Activated CD8-positive, alpha-beta memory T cell treated with anti-CD3 and anti-CD28 coated beads, Interleukin-2, amount 10 ng/mL, durations not matched to agents 7 days and 5 days (primary cell): Measurements from ENCODE around the gene AUP1. TPM values are rescaled to one million over a fixed set of nuclear protein-coding genes. Genes with fewer than 3 reads are reported as not detected.

Source experiments
- ATAC-seq: fragments of 150-1000 bp; cut with Tn5 transposase; one replicate; pipeline ENCODE4 v1.10.0; 2021; ENCODE audit warnings: moderate library complexity
- CTCF ChIA-PET: fragments of 350-600 bp; sonication (Branson Sonifier 250); formaldehyde crosslinking; loops from one replicate; lab custom pipeline; 2021; ENCODE audit warnings: antibody characterized with exemption; lab: Charles Lee
- DNase-seq: peaks from one replicate; pipeline ENCODE4 v3.0.0-alpha.2; 2020
- H3K27ac Mint-ChIP-seq: one replicate; pipeline ENCODE4 v1.8.0; 2021; ENCODE audit warnings: mild to moderate bottlenecking, mixed read lengths
- H3K27me3 Mint-ChIP-seq: one replicate; pipeline ENCODE4 v1.8.0; 2021; ENCODE audit warnings: mixed read lengths
- H3K36me3 Mint-ChIP-seq: one replicate; pipeline ENCODE4 v1.8.0; 2021; ENCODE audit warnings: mild to moderate bottlenecking, mixed read lengths
- H3K4me1 Mint-ChIP-seq: one replicate; pipeline ENCODE4 v1.8.0; 2021; ENCODE audit warnings: mixed read lengths
- H3K4me3 Mint-ChIP-seq: one replicate; pipeline ENCODE4 v1.8.0; 2021; ENCODE audit warnings: mild to moderate bottlenecking, moderate library complexity, mixed read lengths
- H3K9me3 Mint-ChIP-seq: one replicate; pipeline ENCODE4 v1.8.0; 2022; ENCODE audit warnings: low read depth, mixed read lengths
- total RNA-seq, 2 experiments: library from RNA; stranded (reverse); gene quantifications; one replicate each; pipeline ENCODE4 v1.2.3, GENCODE V29; 2021

AUP1 gene, protein sequence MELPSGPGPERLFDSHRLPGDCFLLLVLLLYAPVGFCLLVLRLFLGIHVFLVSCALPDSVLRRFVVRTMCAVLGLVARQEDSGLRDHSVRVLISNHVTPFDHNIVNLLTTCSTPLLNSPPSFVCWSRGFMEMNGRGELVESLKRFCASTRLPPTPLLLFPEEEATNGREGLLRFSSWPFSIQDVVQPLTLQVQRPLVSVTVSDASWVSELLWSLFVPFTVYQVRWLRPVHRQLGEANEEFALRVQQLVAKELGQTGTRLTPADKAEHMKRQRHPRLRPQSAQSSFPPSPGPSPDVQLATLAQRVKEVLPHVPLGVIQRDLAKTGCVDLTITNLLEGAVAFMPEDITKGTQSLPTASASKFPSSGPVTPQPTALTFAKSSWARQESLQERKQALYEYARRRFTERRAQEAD
- total RNA-seq = 100 to 1,000 TPM; 140 to 158 TPM

- Mint-ChIP-seq H3K36me3 (peaks cover 48% of the 10 kb centered on the region), H3K27ac (peak within 1 kb of the TSS; percentile 97), H3K4me3 (peak within 1 kb of the TSS; percentile 100), H3K27me3 (no peaks in the 10 kb centered on the region), H3K4me1 (peaks cover 46% of the 10 kb centered on the region), H3K9me3 (no peaks in the 10 kb centered on the region)
- DNase-seq (peak; percentile 98), ATAC-seq (peak; percentile 90)
- CTCF ChIA-PET = interaction anchor here (0.6 to 6.4 kb wide), 9 partner anchors 13 to 123 kb away, joined by 3 to 98 read pairs (median 12); partner anchors contain the start of genes CCDC142, LBX2, TLX2 and TTC31
These were observed at the start of gene AUP1, which contains the start of gene HTRA2 for GRCh38 chr2:74529357-74530238. TSS of gene AUP1 (minus strand) at chr2:74529706. CDS start at chr2:74529629, 77 bp downstream. TSS of gene HTRA2 (plus strand) at chr2:74529933. CDS start at chr2:74530007, 74 bp downstream.

DNA sequence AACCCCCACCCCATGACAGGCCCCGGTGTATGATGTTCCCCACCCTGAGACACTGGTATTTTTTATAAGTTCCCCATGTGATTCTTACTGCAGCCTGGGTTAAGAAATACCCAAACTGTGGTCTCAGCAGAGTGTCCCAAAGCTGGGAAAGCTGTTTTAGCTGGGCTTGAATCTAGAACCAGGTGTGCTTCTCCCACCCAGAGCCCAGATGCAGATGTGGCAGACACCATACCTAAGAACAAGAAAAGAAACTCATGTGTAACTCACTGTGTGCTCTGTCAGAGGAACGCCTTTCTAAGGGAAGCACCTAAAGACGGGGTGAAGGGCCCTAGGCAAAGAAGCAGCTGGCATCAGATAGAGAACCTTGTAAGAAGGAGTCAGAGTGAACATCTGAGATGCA, 48.9 kb upstream of the AUP1 start:
- DNase-seq (no peak), ATAC-seq (no peak)
- peaks cover 44% of the 10 kb centered on the region for H3K4me1 Mint-ChIP-seq
- H3K9me3 Mint-ChIP-seq = no peaks in the 10 kb centered on the region
- peaks cover 5% of the 10 kb centered on the region for H3K36me3 Mint-ChIP-seq
- CTCF ChIA-PET = interaction anchor here (1.1 to 5.1 kb wide), 2 partner anchors 10 to 32 kb away, joined by 3 to 39 read pairs; no protein-coding TSS in a partner anchor
- H3K27me3 Mint-ChIP-seq = no peaks in the 10 kb centered on the region
- no peak overlapping the region for H3K4me3 Mint-ChIP-seq
- H3K27ac Mint-ChIP-seq = peak overlapping the region; percentile 42

DNA sequence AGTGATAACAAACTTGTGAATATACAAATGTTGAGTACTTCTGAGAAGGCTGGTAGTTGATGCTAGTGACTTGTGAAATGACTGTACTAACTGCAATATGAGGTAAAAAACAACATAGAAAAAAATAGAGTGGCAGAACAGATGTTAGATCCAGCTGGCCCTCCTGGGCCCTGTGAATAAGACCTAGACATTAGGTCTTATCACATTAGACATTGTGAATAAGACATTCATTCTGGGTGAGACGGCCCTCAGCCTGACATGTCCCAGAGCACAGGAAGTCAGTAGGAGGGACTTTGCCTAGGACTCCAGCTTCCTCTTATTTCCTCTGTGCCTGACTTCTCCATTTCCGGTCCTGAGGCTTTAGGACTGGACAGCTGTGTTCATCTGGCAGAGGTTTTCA, 47.9 kb upstream of the AUP1 start:
- Mint-ChIP-seq H3K9me3 (no peaks in the 10 kb centered on the region), H3K4me3 (no peak overlapping the region), H3K27ac (peak overlapping the region; percentile 51), H3K27me3 (no peaks in the 10 kb centered on the region), H3K36me3 (peaks cover 5% of the 10 kb centered on the region), H3K4me1 (peaks cover 42% of the 10 kb centered on the region)
- no peak for DNase-seq
- ATAC-seq = peak; percentile 69
- CTCF ChIA-PET = interaction anchor here (1.1 to 5.1 kb wide), 3 partner anchors 8 to 31 kb away, joined by 3 to 39 read pairs (median 4); no protein-coding TSS in a partner anchor

DNA sequence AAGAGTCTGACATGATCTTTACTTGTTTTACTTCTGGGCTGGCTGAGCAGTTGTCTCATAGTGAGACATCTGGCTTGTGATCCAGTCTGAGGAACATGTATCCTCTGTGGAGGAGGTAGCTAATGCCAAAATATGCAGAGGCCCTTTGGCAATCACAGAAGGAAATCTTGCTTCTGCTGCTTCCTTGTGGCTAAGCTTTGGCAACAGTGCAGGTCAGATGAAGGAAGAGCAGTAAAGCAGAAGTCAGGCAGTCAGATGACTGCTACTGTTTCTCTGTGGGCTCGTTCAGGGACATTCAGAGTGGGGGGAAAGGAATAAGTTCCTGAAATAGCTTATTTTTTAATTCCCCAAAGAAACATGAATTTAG, 47.3 kb upstream of the AUP1 start:
- Mint-ChIP-seq H3K27me3 (no peaks in the 10 kb centered on the region), H3K9me3 (no peaks in the 10 kb centered on the region), H3K4me1 (peaks cover 44% of the 10 kb centered on the region), H3K27ac (peak overlapping the region; percentile 48), H3K36me3 (peaks cover 5% of the 10 kb centered on the region), H3K4me3 (no peak overlapping the region)
- no peak for DNase-seq
- ATAC-seq = no peak
- CTCF ChIA-PET = interaction anchor here (0.8 to 5.1 kb wide), 3 partner anchors 8 to 11 kb away, joined by 4 to 39 read pairs (median 5); no protein-coding TSS in a partner anchor

DNA sequence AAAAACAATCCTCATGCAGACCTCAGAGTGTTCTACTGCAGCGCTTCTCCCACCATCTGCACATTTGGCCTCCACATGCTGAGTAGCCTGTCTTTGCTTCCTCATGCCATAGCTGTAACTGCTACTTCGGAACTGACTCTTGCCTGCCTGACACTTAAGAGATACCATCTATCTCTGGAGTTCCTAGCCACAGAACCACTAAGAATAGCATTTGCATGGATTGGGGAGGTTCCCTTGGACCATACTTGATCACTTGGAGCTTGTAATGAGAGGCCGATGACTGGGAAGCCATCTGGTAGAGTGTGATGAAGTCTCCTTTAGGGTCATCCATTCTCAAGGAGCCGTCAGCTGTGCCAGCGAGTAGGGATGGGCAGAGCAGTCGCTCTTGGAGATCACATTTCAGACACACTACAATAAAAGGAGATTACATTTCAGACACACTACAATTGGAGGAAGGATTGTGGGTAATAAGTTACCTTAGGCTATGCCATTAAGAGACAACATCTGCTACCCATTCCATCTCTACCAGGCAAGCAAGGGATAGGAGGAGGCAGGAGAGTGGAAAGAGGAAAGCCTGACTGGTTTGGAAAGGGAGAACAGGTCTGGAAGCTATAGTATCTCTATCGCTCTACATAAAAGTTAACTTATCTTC, 46.8 kb upstream of the AUP1 start:
- CTCF ChIA-PET = interaction anchor here (0.8 to 5.1 kb wide), 6 partner anchors 8 to 26 kb away, joined by 3 to 39 read pairs (median 4); no protein-coding TSS in a partner anchor
- H3K9me3 Mint-ChIP-seq = no peaks in the 10 kb centered on the region
- H3K36me3 Mint-ChIP-seq = peaks cover 5% of the 10 kb centered on the region
- no peak for ATAC-seq
- H3K27ac Mint-ChIP-seq = no peak overlapping the region
- DNase-seq = no peak
- peaks cover 44% of the 10 kb centered on the region for H3K4me1 Mint-ChIP-seq
- H3K4me3 Mint-ChIP-seq = no peak overlapping the region
- no peaks in the 10 kb centered on the region for H3K27me3 Mint-ChIP-seq

GRCh38 chr2:74575320-74575719, 45.8 kb upstream of the AUP1 start:
- peaks cover 44% of the 10 kb centered on the region for H3K4me1 Mint-ChIP-seq
- no peaks in the 10 kb centered on the region for H3K9me3 Mint-ChIP-seq
- H3K27ac Mint-ChIP-seq = no peak overlapping the region
- ATAC-seq (no peak), DNase-seq (no peak)
- H3K36me3 Mint-ChIP-seq = peaks cover 5% of the 10 kb centered on the region
- H3K27me3 Mint-ChIP-seq = no peaks in the 10 kb centered on the region
- CTCF ChIA-PET = interaction anchor here (0.9 to 5.1 kb wide), 6 partner anchors 9 to 92 kb away, joined by 3 to 39 read pairs (median 4); partner anchors contain the start of genes CCDC142 and TTC31
- H3K4me3 Mint-ChIP-seq = no peak overlapping the region

DNA sequence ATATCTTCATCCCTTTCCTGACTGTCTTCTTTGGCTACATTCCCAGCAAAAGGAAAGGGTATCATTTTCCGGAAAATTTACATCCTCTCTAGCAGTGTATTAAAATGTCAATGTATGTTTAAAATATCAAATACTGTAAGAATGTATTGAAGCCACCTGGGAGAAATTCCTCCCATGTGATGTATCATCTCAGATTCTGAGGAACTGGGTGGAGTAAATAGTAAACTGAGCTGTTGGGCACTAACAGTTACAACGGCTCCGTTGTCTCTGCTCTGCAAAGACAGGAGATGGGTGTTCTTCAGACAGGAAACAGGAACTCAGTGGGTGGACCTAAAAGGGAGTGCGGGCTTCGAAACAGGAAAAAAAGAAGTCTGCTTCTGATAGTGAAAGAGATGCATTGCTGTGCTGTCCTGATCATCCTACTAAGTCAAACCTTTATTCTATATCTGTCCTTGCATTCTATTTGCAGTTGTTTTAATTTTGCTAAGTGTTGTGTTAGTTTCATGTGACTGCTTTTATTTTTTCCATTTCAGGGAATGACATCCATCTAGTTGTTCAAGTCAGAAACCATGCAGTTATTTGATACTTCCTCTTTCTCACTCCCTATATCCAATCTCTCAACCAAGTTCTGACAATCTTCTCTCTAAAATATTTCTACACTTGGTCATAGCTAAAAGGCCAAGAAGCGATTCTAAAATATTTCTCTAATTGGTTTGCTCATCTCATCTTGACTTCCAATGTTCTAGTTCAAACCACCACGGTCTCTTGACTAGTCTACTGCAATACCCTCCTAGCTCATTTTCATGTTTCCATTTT, 44.4 kb upstream of the AUP1 start:
- CTCF ChIA-PET = interaction anchor here (1.0 to 5.1 kb wide), 8 partner anchors 10 to 396 kb away, joined by 3 to 39 read pairs (median 4); partner anchors contain the start of gene MOB1A
- H3K27ac Mint-ChIP-seq = peak overlapping the region; percentile 70
- H3K9me3 Mint-ChIP-seq = no peaks in the 10 kb centered on the region
- H3K4me1 Mint-ChIP-seq = peaks cover 42% of the 10 kb centered on the region
- ATAC-seq (peak; percentile 78), DNase-seq (peak; percentile 61)
- H3K36me3 Mint-ChIP-seq = peaks cover 5% of the 10 kb centered on the region
- no peaks in the 10 kb centered on the region for H3K27me3 Mint-ChIP-seq
- H3K4me3 Mint-ChIP-seq = peak overlapping the region; percentile 52

DNA sequence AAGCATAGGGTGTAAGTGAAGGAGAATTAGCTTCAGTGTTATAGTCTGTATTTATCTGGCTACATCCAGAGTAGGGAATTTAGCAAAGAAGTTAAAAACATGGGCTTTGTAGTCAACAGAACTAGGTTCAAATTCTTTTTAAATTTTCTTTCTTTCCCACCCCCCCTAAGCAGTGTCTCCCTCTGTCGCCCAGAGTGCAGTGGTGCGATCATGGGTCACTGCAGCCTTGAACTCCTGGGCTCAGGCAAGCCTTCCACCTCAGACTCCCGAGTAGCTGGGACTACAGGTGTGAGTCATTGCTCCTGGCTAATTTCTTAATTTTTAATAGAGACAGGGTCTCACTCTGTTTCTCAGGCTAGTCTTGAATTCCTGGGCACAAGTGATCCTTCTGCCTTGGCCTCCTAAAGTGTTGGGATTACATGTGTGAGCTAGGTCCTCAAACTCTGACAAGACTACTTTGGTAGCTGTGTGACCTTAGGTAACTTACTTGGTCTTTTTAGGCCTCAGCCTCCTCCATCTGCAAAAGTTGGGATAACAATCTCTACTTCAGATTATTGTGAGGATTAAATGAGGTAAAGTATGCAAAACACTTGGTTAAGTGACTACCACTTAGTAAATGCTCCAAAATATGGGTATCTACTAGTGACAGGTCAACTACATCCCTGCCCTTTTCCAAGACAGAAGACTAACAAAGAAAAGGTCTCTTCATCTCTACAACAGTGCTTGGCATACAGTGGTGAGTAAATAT, 42.8 kb upstream of the AUP1 start:
- CTCF ChIA-PET = interaction anchor here (0.8 to 4.3 kb wide), 3 partner anchors 12 to 90 kb away, joined by 3 to 22 read pairs (median 6); partner anchors contain the start of gene CCDC142
- ATAC-seq (no peak), DNase-seq (no peak)
- peaks cover 5% of the 10 kb centered on the region for H3K36me3 Mint-ChIP-seq
- H3K27me3 Mint-ChIP-seq = no peaks in the 10 kb centered on the region
- H3K9me3 Mint-ChIP-seq = no peaks in the 10 kb centered on the region
- no peak overlapping the region for H3K4me3 Mint-ChIP-seq
- H3K4me1 Mint-ChIP-seq = peaks cover 45% of the 10 kb centered on the region
- H3K27ac Mint-ChIP-seq = no peak overlapping the region

DNA sequence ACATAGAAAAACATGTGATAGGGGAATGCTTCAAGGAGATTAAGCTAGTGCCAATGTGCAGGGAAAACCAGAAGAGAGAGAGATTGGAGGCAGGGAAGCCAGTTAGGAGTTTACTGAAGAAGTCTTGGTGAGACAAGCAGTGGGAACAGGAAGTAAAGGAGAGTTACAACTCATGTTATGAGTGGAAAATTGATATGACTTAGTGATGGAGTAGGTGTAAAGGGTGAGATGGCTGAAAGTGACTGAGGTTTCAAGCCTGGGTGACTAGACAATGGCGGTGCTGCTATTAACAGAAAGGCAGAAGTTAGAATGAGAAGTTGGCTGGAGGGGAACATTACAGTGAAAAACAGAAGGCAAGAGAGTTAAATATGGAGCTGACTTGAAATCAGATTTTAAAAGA, 41.6 kb upstream of the AUP1 start:
- Mint-ChIP-seq H3K36me3 (peaks cover 5% of the 10 kb centered on the region), H3K27me3 (no peaks in the 10 kb centered on the region), H3K4me3 (no peak overlapping the region), H3K9me3 (no peaks in the 10 kb centered on the region), H3K4me1 (peaks cover 43% of the 10 kb centered on the region), H3K27ac (no peak overlapping the region)
- ATAC-seq = peak; percentile 58
- DNase-seq = no peak
- CTCF ChIA-PET = interaction anchor here (0.8 to 2.1 kb wide), 3 partner anchors 15 to 89 kb away, joined by 3 to 6 read pairs (median 4); partner anchors contain the start of gene CCDC142

DNA sequence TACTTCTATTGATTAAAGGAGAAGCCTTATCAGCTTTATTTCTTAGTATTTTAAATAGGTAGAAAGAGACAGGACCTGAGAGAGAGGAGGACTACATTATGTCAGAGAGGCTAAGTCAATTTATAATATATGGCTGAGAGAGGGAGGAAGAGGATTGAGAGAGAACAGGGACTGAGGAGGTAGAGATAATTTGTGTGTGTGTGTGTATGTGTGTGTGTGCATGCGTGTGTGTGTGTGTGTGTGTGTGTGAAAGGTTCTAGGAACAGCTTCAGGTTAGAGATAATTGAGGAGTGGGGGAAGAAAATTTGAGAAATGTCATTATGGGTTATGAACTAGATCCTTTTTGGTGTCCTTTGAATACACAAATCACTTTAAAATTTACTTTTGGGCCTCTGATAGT, 40.2 kb upstream of the AUP1 start:
- DNase-seq = no peak
- ATAC-seq = no peak
- H3K4me3 Mint-ChIP-seq = no peak overlapping the region
- H3K9me3 Mint-ChIP-seq = no peaks in the 10 kb centered on the region
- no peak overlapping the region for H3K27ac Mint-ChIP-seq
- H3K36me3 Mint-ChIP-seq = peaks cover 5% of the 10 kb centered on the region
- no peaks in the 10 kb centered on the region for H3K27me3 Mint-ChIP-seq
- H3K4me1 Mint-ChIP-seq = peaks cover 43% of the 10 kb centered on the region
- CTCF ChIA-PET = interaction anchor here (0.7 to 1.6 kb wide), 2 partner anchors 16 to 179 kb away, joined by 3 to 4 read pairs; no protein-coding TSS in a partner anchor

- Mint-ChIP-seq H3K4me3 (no peak overlapping the region), H3K9me3 (no peaks in the 10 kb centered on the region), H3K27ac (no peak overlapping the region), H3K36me3 (no peaks in the 10 kb centered on the region), H3K27me3 (peaks cover 8% of the 10 kb centered on the region), H3K4me1 (peaks cover 30% of the 10 kb centered on the region)
- DNase-seq = no peak
- no peak for ATAC-seq
- CTCF ChIA-PET = interaction anchor here (1.5 to 3.8 kb wide), 5 partner anchors 9 to 36 kb away, joined by 5 to 28 read pairs (median 13); partner anchors contain the start of gene DOK1
These were observed 38.4 kb upstream of the AUP1 start for GRCh38 chr2:74567881-74568280.
